Activated CD8-positive, alpha-beta memory T cell treated with anti-CD3 and anti-CD28 coated beads, Interleukin-2, amount 10 ng/mL, durations not matched to agents 7 days and 5 days (primary cell): ENCODE results near the gene SH3BGRL3. TPM values are rescaled to one million over a fixed set of nuclear protein-coding genes. Genes with fewer than 3 reads are reported as not detected.
"Not testable (repeated sequence)": the region's sequence is repeated elsewhere in the genome, so short reads cannot be mapped to it uniquely, and the experiment has no call there.

Experiments used
- ATAC-seq: fragments of 150-1000 bp; cut with Tn5 transposase; one replicate; pipeline ENCODE4 v1.10.0; 2021; ENCODE audit warnings: moderate library complexity
- CTCF ChIA-PET: fragments of 350-600 bp; sonication (Branson Sonifier 250); formaldehyde crosslinking; loops from one replicate; lab custom pipeline; 2021; ENCODE audit warnings: antibody characterized with exemption; lab: Charles Lee
- DNase-seq: peaks from one replicate; pipeline ENCODE4 v3.0.0-alpha.2; 2020
- H3K27ac Mint-ChIP-seq: one replicate; pipeline ENCODE4 v1.8.0; 2021; ENCODE audit warnings: mild to moderate bottlenecking, mixed read lengths
- H3K27me3 Mint-ChIP-seq: one replicate; pipeline ENCODE4 v1.8.0; 2021; ENCODE audit warnings: mixed read lengths
- H3K36me3 Mint-ChIP-seq: one replicate; pipeline ENCODE4 v1.8.0; 2021; ENCODE audit warnings: mild to moderate bottlenecking, mixed read lengths
- H3K4me1 Mint-ChIP-seq: one replicate; pipeline ENCODE4 v1.8.0; 2021; ENCODE audit warnings: mixed read lengths
- H3K4me3 Mint-ChIP-seq: one replicate; pipeline ENCODE4 v1.8.0; 2021; ENCODE audit warnings: mild to moderate bottlenecking, moderate library complexity, mixed read lengths
- H3K9me3 Mint-ChIP-seq: one replicate; pipeline ENCODE4 v1.8.0; 2022; ENCODE audit warnings: low read depth, mixed read lengths
- total RNA-seq, 2 experiments: library from RNA; stranded (reverse); gene quantifications; one replicate each; pipeline ENCODE4 v1.2.3, GENCODE V29; 2021

Gene SH3BGRL3
- total RNA-seq: 100 to 1,000 TPM; 562 to 632 TPM

DNA sequence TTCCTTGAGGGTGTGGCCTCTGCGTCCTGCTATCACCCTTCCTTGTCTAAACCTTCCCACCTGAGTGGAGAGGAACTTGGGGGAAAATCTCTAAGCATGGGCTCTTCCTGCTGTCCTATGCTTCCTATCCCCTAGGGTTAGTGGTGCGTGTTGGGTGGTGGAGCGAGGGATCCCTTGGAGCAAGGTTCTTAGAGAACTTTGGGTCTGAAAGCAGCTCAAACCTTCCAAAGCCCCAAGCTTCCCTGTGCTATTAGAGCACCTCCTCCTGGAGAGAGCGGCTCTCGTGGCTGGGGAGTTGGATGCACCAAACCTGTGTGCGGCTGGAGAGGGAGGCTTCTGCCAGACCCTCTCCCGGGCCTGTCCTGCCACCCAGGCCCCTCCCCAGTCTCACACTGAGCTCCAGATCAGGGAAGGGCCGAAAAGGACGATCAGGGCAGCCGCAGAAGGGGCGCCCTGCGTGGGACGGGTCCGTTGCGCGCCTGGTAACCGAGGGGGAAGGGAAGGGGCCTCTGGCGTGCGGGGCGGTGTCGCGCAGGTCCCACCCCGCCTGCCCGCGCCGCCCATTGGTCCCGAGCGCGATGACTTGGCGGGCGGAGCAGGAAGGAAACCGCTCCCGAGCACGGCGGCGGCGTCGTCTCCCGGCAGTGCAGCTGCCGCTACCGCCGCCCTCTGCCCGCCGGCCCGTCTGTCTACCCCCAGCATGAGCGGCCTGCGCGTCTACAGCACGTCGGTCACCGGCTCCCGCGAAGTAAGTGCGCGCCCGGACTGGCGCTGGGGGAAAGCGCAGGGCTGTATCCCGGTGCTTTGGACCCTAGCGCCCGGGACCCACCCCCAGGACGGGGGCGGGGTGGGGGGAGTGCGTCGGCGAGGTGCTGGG, at the start of gene SH3BGRL3:
SH3BGRL3 (plus strand) TSS at position 631 of the 877 bp plus-strand sequence; CDS start at position 701, 70 bp downstream.
- H3K27me3 Mint-ChIP-seq: no peaks in the 10 kb centered on the region
- peaks cover 84% of the 10 kb centered on the region for H3K4me1 Mint-ChIP-seq
- CTCF ChIA-PET: interaction anchor here (0.6 to 21.9 kb wide), 13 partner anchors 9 to 137 kb away, joined by 3 to 1010 read pairs (median 6); partner anchors contain the start of genes C1orf232, CD52, CEP85 and UBXN11
- no peaks in the 10 kb centered on the region for H3K9me3 Mint-ChIP-seq
- peaks cover 67% of the 10 kb centered on the region for H3K36me3 Mint-ChIP-seq
- ATAC-seq (peak; percentile 66), DNase-seq (peak; percentile 90)
- peak within 1 kb of the TSS; percentile 89 for H3K4me3 Mint-ChIP-seq
- peak within 1 kb of the TSS; percentile 99 for H3K27ac Mint-ChIP-seq

DNA sequence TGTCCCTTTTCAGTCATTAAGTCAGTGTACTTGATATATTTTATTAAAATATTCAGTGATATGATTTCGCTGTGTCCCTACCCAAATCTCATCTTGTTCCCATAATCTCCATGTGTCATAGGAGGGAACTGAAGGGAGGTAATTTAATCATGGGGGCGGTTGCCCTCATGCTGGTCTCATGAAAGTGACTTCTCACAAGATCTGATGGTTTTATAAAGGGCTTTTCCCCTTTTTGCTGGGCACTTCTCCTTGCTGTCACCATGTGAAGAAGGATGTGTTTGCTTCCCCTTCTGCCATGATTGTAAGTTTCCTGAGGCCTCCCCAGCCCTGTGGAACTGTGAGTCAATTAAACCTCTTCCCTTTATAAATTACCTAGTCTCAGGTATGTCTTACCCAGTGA, 49.2 kb upstream of the SH3BGRL3 start:
- Mint-ChIP-seq H3K4me1 (peaks cover 16% of the 10 kb centered on the region), H3K27me3 (peaks cover 19% of the 10 kb centered on the region)
- not testable (repeated sequence) for H3K27ac Mint-ChIP-seq, DNase-seq, H3K9me3 Mint-ChIP-seq, H3K36me3 Mint-ChIP-seq, H3K4me3 Mint-ChIP-seq, ATAC-seq
- CTCF ChIA-PET: interaction anchor here (0.6 to 1.6 kb wide), 4 partner anchors 14 to 330 kb away, joined by 3 to 11 read pairs (median 3); partner anchors contain the start of gene ZNF593

DNA sequence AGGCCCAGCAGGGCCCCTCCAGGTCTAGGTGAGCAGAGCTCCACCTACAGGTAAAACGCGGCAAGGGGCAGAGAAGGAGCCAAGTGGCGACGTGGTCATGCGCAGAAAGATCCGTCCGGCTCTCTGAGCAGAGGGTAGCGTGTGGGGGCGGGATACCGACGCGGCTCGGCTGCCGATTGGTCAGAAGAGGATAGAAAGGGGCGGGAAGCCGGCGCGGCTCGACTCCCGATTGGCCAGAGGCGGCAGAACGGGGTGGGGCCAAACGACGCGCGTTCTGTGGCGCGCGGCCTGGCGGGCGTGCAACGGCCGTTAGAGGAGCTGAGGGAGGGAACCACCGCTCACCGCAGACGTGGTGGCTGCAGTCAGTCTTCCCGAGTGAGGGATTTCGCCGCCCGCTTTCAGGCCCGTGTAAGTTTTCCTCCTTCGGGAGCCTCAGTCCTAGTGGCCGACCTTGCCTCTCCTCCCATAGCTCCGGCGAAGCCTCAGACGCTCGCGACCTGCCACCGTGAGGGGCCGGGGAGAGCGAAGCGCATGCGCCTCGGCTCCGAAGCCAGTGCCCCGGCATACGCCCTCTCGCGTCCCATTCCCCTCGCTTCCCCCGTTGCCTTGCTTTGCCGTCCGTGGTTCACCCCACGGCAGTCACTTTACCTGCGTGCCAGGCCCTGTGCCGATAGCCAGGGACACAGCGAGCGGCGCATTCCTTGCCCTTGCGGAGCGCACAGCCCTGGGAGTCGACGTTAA, 45.8 kb upstream of the SH3BGRL3 start, which contains the start of gene CEP85:
CEP85 (plus strand) TSS at position 298 of the 741 bp plus-strand sequence. CDS start 5,584 bp downstream, outside the sequence.
- Mint-ChIP-seq H3K4me1 (peaks cover 36% of the 10 kb centered on the region), H3K9me3 (no peaks in the 10 kb centered on the region), H3K4me3 (peak within 1 kb of the TSS; percentile 96), H3K27me3 (no peaks in the 10 kb centered on the region), H3K36me3 (peaks cover 22% of the 10 kb centered on the region), H3K27ac (peak within 1 kb of the TSS; percentile 88)
- DNase-seq: peak; percentile 99
- CTCF ChIA-PET: interaction anchor here (0.6 to 4.7 kb wide), 66 partner anchors 10 to 338 kb away, joined by 3 to 105 read pairs (median 6); partner anchors contain the start of genes C1orf232, CATSPER4, CD52 and CNKSR1
- peak; percentile 95 for ATAC-seq

DNA sequence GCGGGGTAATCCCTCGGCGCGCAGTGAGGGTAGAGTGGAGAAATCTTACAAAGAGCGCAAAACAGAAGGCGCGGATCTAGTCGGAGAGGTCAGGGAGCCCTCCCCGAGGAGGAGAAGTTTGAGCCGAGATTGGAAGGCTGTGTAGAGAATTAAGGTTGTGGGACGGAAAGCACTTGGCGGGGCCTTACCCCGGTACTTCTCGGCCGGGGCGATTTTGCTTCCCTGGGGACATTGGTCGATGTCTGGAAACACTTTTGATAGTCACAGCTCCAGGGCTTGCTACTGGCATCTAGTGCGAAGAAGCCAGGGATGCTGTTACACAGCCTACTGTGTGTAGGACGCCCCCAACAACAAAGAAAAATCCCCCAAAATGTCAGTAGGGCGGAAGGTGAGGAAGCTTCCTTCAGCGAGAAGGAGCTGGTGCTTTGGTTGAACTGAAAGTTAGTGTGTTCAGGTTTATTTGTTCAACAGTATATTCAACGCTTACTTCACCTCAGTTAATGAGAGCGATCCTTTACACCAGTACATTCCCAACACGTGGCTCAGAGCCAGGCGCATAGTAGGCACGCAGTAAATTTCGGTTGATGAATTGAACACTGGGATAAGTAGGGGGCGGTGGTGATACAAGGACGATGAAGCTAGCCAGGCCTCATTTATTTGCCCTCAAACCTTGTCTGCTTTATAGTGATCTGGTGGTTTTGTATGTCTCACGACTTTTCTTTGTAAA, 45.1 kb upstream of the SH3BGRL3 start:
- CTCF ChIA-PET: interaction anchor here (0.6 to 4.7 kb wide), 62 partner anchors 8 to 339 kb away, joined by 3 to 105 read pairs (median 6); partner anchors contain the start of genes C1orf232, CATSPER4, CD52 and CNKSR1
- Mint-ChIP-seq H3K36me3 (peaks cover 26% of the 10 kb centered on the region), H3K4me3 (peak overlapping the region; percentile 96), H3K27me3 (no peaks in the 10 kb centered on the region), H3K9me3 (no peaks in the 10 kb centered on the region), H3K27ac (peak overlapping the region; percentile 88), H3K4me1 (peaks cover 39% of the 10 kb centered on the region)
- peak; percentile 48 for DNase-seq
- ATAC-seq: no peak

DNA sequence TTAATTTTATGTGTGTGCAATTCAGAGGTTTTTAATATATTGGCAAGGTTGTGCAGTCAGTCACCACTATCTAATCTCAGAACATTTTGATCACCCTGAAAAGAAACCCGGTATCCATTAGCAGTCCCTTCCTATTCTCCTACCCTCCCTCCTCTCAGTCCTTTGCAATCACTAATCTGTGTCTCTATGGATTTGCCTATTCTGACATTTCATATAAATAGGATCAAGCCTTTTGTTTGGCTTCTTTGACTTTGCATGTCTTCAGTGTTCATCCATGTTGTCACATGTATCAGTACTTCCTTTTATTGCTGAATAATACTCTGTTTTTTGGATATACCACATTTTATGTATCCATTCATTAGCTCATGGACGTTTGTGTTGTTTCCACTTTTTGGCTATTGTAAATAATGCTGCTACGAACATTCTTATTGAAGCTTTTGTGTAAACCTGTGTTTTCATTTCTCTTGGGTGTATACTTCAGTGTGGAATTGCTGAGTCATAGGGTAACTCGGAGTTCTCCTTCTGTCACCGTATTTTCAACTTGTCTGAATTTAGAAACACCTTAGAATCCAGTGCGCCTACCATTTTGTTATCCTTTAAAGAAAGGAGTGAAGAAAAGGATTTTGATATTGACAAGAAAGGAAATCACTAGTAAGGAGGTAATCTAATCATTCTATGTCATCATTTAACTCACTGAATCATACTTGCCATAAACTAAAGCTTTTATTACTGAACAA, 42.5 kb upstream of the SH3BGRL3 start:
- no peaks in the 10 kb centered on the region for H3K9me3 Mint-ChIP-seq
- H3K27me3 Mint-ChIP-seq: no peaks in the 10 kb centered on the region
- peaks cover 35% of the 10 kb centered on the region for H3K36me3 Mint-ChIP-seq
- ATAC-seq (no peak), DNase-seq (no peak)
- CTCF ChIA-PET: interaction anchor here (0.7 to 1.5 kb wide), 3 partner anchors 21 to 68 kb away, joined by 3 to 6 read pairs (median 3); partner anchors contain the start of gene ZNF593
- H3K4me1 Mint-ChIP-seq: peaks cover 39% of the 10 kb centered on the region
- H3K4me3 Mint-ChIP-seq: peak overlapping the region; percentile 14
- H3K27ac Mint-ChIP-seq: peak overlapping the region; percentile 42

DNA sequence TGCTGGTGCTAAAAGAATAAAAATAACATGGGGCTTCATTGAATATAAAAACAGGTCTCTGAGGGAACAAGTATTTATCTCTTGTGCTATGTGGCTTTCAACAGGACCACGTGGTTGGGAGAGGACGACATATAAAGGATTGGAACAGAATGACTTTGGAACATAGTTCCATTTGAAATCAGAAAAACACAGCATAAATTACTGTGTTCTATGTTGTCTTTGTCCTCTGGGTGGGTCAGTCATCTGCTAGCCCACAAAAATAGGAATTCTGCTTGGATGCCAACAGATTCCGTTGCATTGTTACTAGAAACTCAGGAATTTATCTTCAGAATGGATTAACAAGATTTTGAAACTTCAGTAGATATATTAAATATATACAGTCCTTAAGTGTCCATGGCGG, 40.0 kb upstream of the SH3BGRL3 start:
- ATAC-seq: no peak
- Mint-ChIP-seq H3K4me3 (no peak overlapping the region), H3K4me1 (peaks cover 34% of the 10 kb centered on the region), H3K27me3 (no peaks in the 10 kb centered on the region), H3K27ac (no peak overlapping the region), H3K36me3 (peaks cover 55% of the 10 kb centered on the region), H3K9me3 (no peaks in the 10 kb centered on the region)
- DNase-seq: no peak
- CTCF ChIA-PET: no interaction called here

DNA sequence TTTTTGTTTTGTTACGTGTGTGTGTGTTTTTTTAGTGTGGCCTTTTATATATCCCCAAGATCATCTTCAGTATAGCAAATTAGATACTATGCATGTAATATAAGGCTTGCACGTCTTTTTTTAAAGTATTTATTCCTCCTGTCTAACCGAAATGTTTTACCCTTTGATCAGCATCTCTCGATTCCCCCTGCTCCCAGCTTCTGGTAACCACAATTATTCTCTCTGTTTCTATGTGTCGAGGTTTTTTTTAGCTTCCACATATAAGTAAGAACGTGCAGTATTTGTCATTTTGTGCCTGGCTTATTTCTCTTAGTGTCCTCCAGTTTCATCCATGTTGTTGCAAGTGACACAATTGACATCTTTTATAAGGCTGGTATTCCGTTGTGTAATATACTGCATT, 27.2 kb upstream of the SH3BGRL3 start:
- Mint-ChIP-seq H3K9me3 (no peaks in the 10 kb centered on the region), H3K27me3 (no peaks in the 10 kb centered on the region), H3K36me3 (peaks cover 37% of the 10 kb centered on the region), H3K4me1 (peaks cover 10% of the 10 kb centered on the region), H3K27ac (no peak overlapping the region), H3K4me3 (no peak overlapping the region)
- DNase-seq (no peak), ATAC-seq (no peak)
- CTCF ChIA-PET: interaction anchor here (0.9 kb wide), 1 partner anchor 111 kb away, joined by 3 read pairs; no protein-coding TSS in a partner anchor

DNA sequence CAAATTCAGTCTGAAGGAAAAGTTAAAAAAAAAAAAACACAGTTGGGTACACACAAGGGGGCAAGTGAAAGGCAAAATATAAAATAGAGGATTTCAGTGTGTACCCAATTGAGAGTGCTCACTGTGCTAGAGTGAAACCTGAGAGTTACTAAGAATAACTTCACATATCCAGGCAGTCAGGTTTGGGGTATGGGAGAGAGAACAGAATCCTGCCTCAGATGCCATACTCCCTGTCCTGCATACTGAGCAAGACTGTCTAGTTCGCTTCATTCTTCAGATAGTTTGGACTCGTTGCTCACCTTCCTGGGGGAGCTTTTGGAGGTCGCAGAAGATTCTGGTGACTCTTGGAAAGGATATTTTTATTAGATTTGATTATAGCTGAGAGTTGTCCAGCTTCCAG, 25.5 kb upstream of the SH3BGRL3 start:
- ATAC-seq: no peak

DNA sequence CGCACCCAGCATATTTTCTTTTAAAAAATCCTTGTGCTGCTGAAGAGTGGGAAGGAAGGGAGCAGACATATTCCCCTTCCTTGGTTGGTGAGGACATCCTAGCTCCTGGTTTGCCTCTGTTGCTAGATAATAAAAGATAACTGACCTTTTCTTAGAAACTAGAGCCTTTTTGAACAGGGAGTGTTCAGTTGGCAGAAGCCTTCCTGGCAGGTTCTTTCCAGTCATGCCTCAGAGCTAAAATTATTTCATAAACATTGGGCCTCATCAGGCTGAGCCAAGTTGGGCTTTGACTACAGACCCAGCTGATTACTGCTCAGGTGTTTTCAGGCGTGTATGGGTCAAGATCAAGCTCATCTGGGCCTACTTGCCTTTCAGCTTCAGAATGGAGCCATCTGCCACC, 22.7 kb upstream of the SH3BGRL3 start:
- no peak overlapping the region for H3K4me3 Mint-ChIP-seq
- H3K9me3 Mint-ChIP-seq: no peaks in the 10 kb centered on the region
- H3K27ac Mint-ChIP-seq: no peak overlapping the region
- DNase-seq: no peak
- H3K4me1 Mint-ChIP-seq: peaks cover 6% of the 10 kb centered on the region
- CTCF ChIA-PET: interaction anchor here (1.3 to 1.5 kb wide), 2 partner anchors 18 to 87 kb away, joined by 3 read pairs; partner anchors contain the start of gene ZNF593
- H3K36me3 Mint-ChIP-seq: peaks cover 58% of the 10 kb centered on the region
- no peaks in the 10 kb centered on the region for H3K27me3 Mint-ChIP-seq
- ATAC-seq: no peak

More for the DNA sequence above, 25.5 kb upstream of the SH3BGRL3 start:
- no peaks in the 10 kb centered on the region for H3K27me3 Mint-ChIP-seq
- H3K36me3 Mint-ChIP-seq: peaks cover 47% of the 10 kb centered on the region
- no peak overlapping the region for H3K4me3 Mint-ChIP-seq
- no peaks in the 10 kb centered on the region for H3K9me3 Mint-ChIP-seq
- peaks cover 10% of the 10 kb centered on the region for H3K4me1 Mint-ChIP-seq
- CTCF ChIA-PET: interaction anchor here (0.9 to 1.5 kb wide), 4 partner anchors 20 to 93 kb away, joined by 3 to 6 read pairs (median 3); partner anchors contain the start of genes CEP85 and ZNF593
- DNase-seq: no peak
- no peak overlapping the region for H3K27ac Mint-ChIP-seq

DNA sequence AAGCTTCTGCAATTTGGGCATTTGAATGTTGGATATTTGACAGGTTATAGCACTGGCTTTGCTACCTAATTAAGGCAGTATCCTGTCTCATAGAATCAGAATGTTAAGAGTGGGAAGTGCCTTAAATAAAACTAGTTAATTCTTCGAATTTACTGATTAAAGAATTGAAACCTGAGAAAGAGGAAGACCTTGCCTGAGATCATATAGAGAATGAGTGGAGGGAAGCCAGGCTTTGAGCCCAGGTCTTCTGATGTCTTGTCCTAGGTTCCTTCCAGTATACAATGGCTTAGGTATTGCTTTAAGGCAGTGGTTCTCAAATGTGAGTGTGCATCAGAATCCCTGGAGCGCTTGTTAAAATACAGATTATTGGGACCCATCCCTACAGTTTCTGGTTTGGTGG, 20.9 kb upstream of the SH3BGRL3 start:
- Mint-ChIP-seq H3K4me1 (no peaks in the 10 kb centered on the region), H3K27ac (no peak overlapping the region), H3K36me3 (peaks cover 65% of the 10 kb centered on the region), H3K9me3 (no peaks in the 10 kb centered on the region), H3K4me3 (no peak overlapping the region), H3K27me3 (no peaks in the 10 kb centered on the region)
- CTCF ChIA-PET: interaction anchor here (0.6 to 1.7 kb wide), 3 partner anchors 22 to 158 kb away, joined by 3 to 4 read pairs (median 3); no protein-coding TSS in a partner anchor
- no peak for ATAC-seq
- DNase-seq: no peak

DNA sequence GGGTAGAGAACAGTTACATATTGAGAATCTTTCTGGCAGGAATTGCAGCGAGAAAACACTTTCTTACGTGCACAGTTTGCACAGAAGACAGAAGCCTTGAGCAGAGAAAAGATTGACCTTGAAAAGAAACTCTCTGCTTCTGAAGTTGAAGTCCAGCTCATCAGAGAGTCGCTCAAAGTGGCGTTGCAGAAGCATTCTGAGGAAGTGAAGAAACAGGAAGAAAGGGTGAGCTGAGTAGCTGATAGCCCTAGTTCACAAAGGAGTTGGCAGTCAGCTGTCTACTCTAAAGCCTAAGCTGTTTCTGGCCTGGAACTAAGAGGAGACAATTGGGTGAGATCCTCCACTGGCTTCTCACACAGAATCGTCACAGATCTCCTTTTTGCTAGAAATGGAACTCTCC, 20.3 kb upstream of the SH3BGRL3 start:
- no peak overlapping the region for H3K4me3 Mint-ChIP-seq
- H3K4me1 Mint-ChIP-seq: no peaks in the 10 kb centered on the region
- H3K27ac Mint-ChIP-seq: no peak overlapping the region
- CTCF ChIA-PET: interaction anchor here (0.6 to 1.9 kb wide), 4 partner anchors 16 to 157 kb away, joined by 3 to 4 read pairs (median 4); no protein-coding TSS in a partner anchor
- H3K36me3 Mint-ChIP-seq: peaks cover 68% of the 10 kb centered on the region
- no peaks in the 10 kb centered on the region for H3K27me3 Mint-ChIP-seq
- DNase-seq (no peak), ATAC-seq (no peak)
- H3K9me3 Mint-ChIP-seq: no peaks in the 10 kb centered on the region
